Hepatic stellate cell (primary cell): ENCODE data around the gene FXYD4.
A peak's percentile ranks its signal among the peaks of the same experiment; 100 is the strongest.

Experiments used
- DNase-seq: peaks from one replicate; pipeline ENCODE4 v3.0.0; 2011; ENCODE audit warnings: low spot score

Gene FXYD4

DNA sequence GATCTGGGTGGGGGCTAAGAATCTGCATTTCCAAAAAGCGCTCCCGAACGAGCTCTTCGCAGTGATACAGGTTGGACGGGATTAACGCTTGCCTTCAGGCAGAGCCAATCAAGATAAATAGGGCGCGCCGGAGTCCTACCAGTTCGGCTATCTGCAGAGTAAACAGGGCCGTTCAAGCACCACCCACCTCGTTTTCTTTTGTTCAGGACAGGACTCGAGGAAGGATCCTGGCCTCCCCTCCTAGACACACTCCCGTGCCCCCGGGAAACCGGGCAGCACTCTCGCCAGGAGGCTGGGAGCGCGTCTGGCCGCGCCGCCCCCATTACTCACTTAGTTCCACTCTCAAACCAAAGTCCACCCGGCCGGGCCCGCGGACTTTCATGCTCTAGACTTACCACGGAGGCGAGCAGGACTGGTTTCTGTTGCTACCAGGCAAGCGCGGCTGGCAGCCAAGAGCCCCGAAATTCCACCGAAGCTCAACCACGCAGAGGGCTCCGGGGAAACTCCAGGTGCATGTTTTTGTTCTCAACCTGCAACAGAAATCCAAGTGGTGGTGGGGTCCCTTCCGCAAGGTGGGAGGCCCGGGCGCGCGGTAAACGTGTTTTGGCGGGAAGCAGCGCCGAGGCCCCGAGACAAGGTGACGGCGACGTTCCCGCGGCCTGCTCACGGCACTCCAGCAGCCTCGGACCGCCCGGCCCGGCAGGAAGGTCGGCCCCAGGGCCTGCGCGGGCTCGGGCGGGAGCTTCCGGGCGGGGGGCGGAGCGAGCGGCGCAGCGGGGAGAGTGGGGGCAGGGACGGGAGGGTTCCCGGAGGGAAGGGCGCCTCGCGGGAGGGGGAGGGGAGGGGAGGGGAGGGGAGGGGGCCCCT, 24.9 kb downstream of the FXYD4 start:
- peak; percentile 83 for DNase-seq

DNA sequence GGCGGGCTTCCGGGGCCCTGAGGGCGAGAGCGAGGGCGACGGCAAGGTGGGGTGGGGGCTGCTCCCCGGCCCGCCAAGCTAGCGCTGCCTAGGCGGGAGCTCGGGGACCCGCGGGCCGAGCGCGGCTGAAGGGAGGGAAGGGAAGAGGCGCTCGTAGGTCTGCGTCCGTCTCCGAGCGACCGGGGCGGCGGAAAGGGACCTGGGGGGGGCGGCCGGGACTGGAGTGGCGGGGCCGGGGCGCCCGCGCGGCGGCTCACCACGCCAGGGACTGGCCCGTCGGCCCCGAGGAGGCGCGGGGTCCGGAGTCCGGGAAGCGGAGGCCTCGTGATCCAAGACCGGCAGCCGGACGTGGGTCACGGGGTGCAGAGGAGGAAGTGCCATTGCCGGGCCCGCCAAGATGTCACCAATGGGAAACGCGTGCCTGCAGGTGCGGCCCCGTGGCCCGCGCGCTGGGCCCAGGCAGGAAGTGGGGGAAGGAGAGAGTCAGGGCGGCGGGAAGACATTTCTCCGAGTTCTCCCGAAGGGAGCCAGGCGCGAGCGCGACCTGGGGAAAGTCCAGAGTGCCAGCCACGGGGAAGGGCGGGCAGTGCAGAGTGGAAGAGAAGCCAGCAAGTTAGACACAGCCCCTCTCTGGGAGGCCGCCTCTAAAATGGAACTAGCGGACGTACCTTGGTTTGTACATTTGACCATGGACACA, 25.6 kb downstream of the FXYD4 start:
- DNase-seq: peak; percentile 81

DNA sequence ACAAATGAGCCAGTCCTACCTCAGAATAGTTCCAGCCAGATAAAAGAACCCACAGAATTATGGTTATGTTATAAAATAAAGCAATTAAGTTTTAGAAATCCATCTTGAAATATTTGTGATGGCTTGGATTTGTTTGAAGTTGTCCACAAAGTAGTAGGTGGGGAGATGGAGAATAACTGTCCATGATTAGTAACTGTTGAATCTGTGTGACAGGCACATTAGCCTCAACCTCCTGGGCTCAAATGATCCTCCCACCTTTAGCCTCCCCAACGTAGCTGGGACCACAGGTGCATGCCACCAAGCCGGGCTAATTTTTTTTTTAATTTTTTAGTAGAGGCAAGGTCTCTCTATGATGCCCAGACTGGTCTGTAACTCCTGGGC, 27.5 kb downstream of the FXYD4 start:
- DNase-seq: no peak

DNA sequence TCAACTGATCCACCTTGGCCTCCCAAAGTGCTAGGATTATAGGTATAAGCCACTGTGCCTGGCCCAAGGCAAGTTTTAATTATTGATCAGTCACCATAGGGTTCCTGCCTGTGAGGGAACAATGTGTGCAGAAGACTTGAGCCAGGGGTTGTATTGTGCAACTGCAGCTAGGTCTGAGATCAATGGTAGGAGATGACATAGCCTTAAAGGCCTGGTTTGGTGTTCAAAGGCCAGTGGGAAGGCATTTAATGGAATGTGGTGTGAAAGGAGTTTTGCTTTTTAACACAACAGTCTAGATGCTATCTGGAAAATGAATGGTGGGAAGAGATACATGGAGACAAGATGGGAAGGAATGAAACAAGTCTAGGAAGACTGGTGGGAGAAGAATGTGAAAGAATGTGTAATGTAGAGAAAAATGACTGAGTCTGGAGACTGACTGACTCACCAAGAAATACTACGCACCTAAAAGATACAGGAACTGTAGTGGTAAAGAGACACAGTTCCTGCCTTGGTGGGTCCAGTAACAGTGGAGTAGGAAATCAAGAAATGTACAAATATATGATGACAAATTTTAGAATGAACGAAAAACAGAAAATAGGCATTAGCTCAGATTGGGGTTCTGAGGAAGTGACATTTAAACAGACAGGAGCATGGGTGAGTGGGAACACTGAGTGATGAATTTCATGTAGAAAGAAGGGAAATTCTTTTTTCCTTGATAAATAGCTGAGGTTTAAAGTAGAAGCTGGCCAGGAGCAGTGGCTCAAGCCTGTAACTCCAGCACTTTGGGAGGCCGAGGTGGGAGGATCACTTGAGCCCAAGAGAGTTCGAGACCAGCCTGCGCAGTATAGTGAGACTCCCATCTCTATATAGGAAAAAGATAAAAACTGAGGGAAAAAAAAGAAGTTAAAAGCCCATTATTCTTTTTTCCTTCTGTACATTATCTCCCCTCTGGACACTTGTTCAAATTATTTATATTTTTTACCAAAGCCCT, 28.2 kb downstream of the FXYD4 start:
- peak; percentile 59 for DNase-seq

DNA sequence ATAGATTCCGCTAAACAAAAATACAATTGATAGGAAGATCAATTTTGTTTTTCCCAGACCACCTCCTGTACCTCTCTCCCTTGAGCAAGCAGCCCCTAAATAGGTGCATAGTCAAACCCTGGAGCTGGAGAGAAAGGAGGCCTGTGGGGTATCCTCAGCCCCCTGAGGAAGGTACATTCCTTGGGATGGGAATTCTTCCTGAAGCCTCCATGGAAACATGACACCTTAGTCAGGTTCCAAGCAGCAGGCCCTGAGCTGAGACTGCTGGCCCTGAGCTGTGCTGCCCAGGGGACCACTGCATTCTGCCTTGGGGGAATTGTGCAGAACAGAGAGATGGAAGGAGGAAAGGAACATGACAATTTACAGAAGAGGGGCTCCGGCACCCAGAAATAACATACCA, 30.2 kb downstream of the FXYD4 start:
- DNase-seq: no peak

DNA sequence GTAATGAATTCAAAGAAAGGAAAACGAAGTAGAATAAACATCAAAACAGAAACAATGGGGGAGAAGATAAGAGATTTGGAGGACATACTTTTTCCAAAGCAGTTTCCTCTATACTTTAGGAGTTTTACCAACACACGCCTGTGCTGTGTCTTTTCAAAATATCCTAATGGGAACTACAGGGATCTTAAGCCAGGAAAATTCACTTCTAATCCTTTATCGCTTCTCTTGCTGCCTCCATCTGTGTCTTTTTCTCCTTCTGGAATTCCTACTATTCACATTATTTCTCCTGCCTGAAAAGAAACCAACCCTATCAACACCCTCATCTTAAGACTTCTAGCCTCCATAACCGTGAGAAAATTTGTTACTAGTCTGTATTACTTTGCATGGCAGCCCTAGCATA, 30.7 kb downstream of the FXYD4 start:
- DNase-seq: no peak

DNA sequence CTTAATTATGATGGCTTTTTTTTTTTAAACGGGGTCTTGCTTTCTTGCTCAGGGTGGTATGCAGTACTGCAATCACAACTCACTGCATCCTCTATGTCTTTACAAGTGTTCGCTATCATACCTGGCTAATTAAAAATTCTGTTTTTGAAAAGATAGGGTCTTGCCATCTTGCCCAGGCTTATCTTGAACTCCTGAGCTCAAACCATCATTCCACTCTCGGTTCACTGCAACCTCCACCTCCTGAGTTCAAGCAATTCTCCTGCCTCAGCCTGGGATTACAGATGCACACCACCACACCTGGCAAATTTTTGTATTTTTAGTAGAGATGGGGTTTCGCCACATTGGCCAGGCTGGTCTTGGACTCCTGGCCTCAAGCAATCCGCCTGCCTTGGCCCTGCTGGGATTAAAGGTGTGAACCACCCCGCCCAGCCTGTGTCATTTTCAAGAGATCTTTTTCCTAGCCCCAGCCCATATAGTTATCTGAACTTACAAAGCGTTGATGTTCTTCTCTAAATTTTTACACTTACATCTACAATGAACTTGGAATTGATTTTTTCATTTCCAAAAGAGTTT, 31.5 kb downstream of the FXYD4 start:
- DNase-seq: no peak

DNA sequence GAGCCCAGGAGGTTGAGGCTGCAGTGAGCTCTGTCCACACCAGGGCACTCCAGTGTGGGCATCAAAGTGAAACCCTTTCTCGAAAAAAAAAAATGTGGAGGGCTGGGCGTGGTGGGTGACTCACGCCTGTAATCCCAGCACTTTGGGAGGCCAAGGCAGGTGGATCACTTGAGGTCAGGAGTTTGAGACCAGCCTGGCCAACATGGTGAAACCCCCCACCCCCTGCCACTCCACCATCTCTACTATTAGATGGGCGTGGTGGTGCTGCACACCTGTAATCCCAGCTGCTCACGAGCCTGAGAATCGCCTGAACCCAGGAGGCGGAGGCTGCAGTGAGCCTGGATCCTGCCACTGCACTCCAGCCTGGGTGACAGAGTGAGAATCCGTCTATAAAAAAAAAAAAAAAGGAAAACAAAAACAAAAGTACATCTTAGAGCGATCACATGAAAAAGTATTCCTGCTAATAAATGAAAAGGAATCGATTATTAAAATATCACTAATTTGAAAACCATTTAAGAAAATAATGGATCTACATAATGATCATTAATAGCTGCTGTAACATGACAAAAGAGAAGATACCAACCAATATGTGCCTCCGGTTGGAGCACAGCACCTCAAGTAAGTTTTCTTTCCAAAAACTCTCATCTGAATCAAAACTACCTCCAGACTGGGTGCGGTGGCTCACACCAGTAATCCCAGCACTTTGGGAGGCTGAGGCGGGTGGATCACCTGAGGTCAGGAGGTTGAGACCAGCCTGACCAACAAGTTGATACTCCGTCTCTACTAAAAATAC, 32.7 kb downstream of the FXYD4 start:
- DNase-seq: no peak

DNA sequence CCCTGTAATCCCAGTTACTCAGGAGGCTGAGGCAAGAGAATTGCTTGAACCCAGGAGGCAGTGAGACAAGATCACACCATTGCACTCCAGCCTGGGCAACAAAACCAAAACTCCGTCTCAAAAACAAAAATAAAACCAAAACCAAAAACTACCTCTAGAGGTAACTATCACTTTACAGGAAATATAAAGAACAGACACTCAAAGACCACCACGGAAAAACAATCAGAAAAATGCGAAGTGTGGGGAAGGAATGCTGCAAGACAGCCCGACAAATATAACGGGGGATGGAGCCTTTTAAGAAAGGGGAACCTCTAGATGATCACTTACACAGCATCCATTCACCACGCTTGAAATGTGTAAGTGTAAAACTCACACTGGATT, 33.3 kb downstream of the FXYD4 start:
- DNase-seq: no peak

DNA sequence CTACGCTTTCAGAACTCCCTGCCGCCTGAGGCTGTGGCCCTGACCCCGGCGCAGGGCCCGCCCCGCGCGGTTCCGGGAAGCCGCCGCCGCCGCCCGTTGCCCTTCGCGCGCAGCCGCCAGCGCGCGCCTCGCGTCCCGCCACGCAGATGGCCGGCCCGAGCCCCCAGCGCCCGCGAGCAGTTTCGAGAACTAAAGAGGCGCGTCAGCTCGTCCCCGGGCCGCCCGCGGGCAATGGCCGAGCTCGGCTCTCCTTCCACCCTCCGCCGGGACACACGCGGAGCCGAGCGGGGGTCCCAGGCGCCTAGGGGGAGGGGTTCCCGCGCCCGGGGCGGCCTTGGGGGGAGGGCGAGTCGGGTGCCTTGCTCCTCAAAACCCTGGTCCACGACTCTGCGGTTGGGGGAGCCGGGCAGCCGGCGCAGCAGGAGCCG, 35.7 kb downstream of the FXYD4 start:
- DNase-seq: peak; percentile 64

DNA sequence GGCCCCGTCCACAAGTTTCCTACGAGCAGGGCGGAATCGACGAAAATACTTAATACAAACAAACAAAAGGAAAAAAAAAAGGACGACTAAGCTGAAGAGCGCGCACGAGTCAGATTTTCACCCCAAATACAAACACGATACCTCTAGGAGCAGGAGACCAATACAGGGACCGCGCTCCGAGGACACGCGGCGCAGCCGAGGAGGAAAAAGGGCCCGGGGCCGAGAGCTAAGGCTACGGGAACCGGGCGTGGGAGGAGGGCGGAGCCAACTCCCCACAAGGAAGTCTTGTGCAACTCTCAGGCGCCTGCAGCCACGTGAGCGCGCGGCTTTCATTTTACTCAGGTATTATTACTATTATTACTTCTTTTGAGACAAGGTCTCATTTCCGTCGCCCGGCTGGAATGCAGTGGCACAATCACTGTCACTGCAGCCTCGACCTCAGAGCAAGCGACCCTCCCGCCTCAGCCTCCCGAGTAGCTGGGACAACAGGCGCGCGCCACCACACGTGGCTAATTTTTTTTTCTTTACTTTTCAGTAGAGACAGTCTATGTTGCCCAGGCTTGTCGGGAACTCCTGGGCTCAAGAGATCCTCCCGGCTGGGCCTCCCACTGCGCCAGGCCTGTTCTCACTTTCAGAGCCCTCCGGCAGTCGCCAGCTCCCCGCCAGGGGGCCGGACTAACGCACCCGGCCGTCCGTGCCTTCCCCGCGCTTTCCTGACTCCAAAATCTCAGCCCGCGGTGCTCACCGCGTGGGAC, 36.3 kb downstream of the FXYD4 start:
- DNase-seq: peak; percentile 89

DNA sequence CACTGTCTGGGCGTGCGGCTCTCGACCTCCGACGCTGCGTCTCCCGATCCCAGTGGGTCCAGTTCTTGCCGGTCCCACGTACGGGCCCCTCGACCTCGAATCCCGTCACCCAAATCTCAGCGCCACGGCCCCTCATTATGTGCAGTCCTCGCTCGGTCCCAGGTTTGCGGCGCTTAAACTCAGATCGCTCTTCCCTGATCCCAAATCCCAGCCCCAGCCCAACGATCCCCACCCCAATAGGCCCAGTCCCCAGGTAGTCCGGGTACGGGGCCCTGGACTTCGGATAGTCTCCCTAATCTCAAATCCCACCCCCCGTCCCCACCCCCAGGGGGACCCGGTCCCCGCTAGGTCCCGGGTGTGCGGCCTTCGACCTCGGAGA, 36.9 kb downstream of the FXYD4 start:
- DNase-seq: peak; percentile 20

DNA sequence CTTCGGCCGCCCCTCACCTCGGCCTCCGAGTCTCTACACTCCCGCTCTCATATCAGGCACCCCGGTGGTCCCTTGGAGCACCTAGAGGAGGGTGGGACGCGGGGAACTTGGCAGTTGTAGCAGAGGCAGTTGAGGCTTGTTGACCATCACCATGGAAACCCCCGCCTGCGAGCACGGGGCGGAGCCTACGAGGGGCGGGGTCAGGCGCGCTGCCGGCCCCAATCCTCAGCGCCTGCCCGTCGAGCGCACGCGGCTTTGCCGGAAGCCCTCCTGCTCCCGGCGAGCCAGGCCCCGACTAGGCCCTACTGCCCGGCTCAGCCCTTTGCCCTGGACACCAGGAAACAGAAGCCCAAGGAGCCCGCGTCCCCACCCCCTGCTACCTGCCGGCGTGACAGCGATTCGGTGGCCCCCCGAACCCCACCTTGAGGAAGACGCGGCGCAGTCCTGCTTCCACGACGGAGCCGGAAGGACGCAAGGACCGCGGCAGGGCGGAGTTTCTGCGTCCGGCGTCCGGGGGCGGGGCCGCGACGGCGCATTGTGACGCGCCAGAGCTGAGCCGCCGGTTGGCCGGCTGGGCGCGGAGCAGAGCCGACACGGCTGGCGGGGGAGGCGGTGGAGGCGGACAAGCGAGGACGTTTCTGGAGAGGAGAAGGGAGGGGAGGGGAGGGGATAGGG, 37.4 kb downstream of the FXYD4 start, which contains the start of gene HNRNPF:
HNRNPF (minus strand) TSS at position 477 of the 675 bp plus-strand sequence. CDS start 21,302 bp downstream, outside the sequence.
- peak; percentile 95 for DNase-seq

DNA sequence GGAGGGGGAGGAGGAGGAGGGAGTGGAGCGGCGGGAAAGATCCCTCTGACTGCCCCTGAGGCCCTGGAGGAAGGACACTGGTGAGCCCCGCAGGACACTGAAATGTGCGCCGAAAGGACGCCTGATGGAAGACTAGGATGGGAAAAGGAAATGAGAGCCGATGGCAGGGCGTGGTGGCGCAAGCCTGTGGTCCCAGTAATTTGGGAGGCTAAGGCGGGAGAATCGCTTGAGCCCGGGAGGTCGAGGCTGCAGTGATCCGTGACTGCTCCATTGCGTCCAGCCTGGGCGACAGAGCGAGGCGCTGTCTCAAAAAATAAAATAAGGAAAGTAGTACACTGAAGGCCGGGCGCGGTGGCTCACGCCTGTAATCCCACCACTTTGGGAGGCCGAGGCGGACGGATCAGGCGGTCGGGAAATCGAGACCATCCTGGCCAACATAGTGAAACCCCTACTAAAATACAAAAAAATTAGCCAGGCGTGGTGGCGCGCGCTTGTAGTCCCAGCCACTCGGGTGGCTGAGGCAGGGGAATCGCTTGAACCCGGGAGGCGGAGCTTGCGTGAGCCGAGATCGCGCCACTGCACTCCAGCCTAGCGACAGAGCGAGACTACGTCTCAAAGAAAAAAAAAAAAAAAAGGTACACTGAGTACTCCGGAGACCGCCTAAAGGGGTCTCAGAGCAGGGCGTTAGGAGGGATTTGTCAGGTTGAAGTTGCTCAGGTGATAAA, 38.1 kb downstream of the FXYD4 start:
- DNase-seq: no peak

DNA sequence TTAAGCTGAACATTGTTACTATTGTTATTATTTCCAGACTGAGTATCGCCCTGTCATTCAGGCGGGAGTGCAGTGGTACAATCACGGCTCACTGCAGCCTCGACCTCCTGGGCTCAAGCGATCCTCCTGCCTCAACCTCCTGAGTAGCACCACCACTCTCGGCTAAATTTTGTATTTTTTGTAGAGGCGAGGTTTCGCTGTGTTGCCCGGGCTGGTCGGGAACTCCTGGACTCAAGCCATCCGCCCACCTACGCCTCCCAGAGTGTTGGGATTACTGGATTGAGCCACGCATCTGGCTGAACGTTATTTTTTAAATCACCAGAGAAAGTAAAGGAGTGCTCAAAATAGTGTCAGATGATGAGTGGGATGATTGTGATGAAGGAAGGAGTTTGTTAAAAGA, 38.9 kb downstream of the FXYD4 start:
- DNase-seq: no peak

DNA sequence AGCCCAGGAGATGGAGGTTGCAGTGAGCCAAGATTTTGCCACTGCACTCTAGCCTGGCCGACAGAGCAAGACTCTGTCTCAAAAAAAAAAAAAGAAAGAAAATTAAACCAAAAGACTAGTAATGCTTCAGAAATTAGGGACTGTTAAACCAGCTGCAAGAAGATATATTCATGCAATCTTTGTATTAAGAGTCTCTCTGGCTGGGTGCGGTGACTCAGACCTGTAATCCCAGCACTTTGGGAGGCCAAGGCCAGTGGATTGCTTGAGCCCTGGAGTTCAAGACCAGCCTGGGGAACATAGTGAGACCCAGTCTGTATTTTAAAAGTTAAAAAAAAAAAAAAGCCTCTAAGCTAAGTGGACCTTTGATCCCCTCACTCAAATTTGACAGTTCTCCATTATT, 40.1 kb downstream of the FXYD4 start:
- no peak for DNase-seq

DNA sequence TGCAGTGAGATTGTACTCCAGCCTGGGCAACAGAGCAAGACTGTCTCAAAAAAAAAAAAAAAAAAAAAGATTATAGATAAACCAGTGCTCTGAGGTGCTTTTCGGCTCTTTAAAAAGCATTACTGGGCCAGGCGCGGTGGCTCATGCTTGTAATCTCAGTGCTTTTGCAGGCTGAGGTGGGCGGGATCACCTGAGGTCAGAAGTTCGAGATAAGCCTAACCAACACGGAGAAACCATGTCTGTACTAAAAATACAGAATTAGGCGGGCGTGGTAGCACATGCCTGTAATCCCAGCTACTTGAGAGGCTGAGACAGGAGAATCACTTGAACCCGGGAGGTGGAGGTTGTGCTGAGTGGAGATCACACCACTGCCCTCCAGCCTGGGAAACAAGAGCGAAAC, 44.1 kb downstream of the FXYD4 start:
- no peak for DNase-seq

DNA sequence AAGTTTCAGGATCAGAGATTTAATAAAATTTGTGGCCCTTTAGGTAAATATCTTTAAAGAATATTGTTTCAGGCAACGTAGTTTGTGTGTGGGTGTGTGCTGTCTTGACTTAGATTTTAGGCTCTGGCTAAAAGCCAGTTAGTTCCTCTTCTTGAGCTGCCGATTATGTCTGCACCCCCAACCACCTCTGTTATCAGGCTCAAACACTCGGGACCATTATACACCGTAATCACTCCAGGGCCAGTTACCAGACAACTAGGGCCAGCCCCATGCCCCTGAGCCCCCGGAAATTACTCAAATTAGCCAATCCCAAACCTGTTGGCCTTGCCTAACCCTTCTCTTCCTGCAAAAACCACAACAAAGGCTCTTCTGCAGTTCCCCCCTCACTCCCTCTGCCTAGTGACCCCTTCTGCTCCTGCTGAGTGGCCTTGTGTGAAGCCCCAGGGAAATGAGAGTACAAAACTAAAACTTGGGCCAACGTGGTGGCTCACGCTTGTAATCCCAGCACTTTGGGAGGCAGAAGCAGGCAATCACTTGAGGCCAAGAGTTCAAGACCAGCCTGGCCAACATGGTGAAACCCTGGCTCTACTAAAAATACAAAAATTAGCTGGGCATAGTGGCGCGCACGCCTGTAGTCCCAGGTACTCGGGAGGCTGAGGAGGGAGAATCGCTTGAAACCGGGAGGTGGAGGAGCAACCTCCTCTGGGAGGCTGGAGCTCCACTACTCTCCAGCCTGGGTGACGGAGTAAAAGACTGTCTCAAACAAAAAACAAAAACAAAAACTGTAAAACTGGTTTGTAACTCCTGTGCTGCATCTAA, 46.7 kb downstream of the FXYD4 start:
- DNase-seq: no peak
